Breast epithelium (tissue), 4 donors: Measurements from ENCODE around the gene TCF7. TPM values are rescaled to one million over a fixed set of nuclear protein-coding genes. Genes with fewer than 3 reads are reported as not detected.

Experiments used
- DNase-seq, 2 donors: peaks; one replicate each; pipeline ENCODE4 v3.0.0-alpha.2; 2019; ENCODE audit warnings: low spot score in 2 of 2
- H3K27ac ChIP-seq, 2 donors: fragments of 200-600 bp; sonication (generic) in 1 of 2; one replicate each; pipeline ENCODE4 v1.5.1; 2016 to 2019; ENCODE audit warnings: mild to moderate bottlenecking in 1 of 2
- H3K27me3 ChIP-seq, 2 donors: fragments of 200-600 bp; sonication (generic) in 1 of 2; one replicate each; pipeline versions ENCODE4 v1.5.1 to v1.6.0; 2017 to 2019; ENCODE audit warnings: control low read depth in 1 of 2, mild to moderate bottlenecking in 1 of 2
- H3K36me3 ChIP-seq: fragments of 200-600 bp; one replicate; pipeline ENCODE4 v1.5.1; 2019
- H3K4me1 ChIP-seq, 2 donors: fragments of 200-600 bp; sonication (generic); one replicate each; pipeline ENCODE4 v1.5.1; 2016 to 2019; ENCODE audit warnings: control low read depth in 1 of 2
- H3K4me3 ChIP-seq, 3 donors: fragments of 200-600 bp; sonication (generic); 1 replicate in 2 of 3; 2 replicates in 1 of 3; pipeline ENCODE4 v1.5.1; 2016 to 2019; ENCODE audit warnings: mild to moderate bottlenecking in 3 of 3, moderate library complexity in 2 of 3
- H3K9me3 ChIP-seq, 2 donors: fragments of 200-600 bp; sonication (generic) in 1 of 2; one replicate each; pipeline ENCODE4 v1.5.1; 2016 to 2019; ENCODE audit warnings: control low read depth in 1 of 2
- CTCF ChIP-seq, 3 donors: fragments of 450-650 bp; IDR thresholded peaks; one replicate each; pipeline ENCODE4 v1.5.1; 2016 to 2017; ENCODE audit warnings: antibody characterized with exemption in 3 of 3, mild to moderate bottlenecking in 3 of 3, moderate library complexity in 3 of 3
- POLR2A ChIP-seq: fragments of 450-650 bp; IDR thresholded peaks from one replicate; pipeline ENCODE4 v1.6.1; 2016; ENCODE audit warnings: antibody characterized with exemption, mild to moderate bottlenecking, moderate library complexity
- POLR2AphosphoS5 ChIP-seq, 3 donors: sonication (generic); formaldehyde crosslinking; IDR thresholded peaks; one replicate each; pipeline ENCODE4 v1.6.1; 2017; ENCODE audit warnings: antibody characterized with exemption in 3 of 3
- intact Hi-C: fragments of 100-400 bp; cut with DNase I; formaldehyde crosslinking; loops from one replicate; pipeline ENCODE4 v1.15.1; 2023; ENCODE audit warnings: low total_unique reads
- total RNA-seq, 3 donors: library from RNA; depleted of rRNA; stranded (reverse); fragments of >200 nt; gene quantifications; one replicate each; pipeline ENCODE4 v1.1.0, GENCODE V29; 2016

Gene TCF7
- total RNA-seq, 3 donors from 2014 or later: 2.1 to 8.0 (median 6.6) TPM

- DNase-seq: no peak
- Histone ChIP-seq H3K9me3 (no peaks in the 10 kb centered on the region), H3K27me3 (no peaks in the 10 kb centered on the region), H3K27ac (no peak overlapping the region), H3K4me3 (no peak overlapping the region), H3K36me3 (no peaks in the 10 kb centered on the region), H3K4me1 (peaks cover 4 to 12% of the 10 kb centered on the region in 2 donors)
- TF ChIP-seq CTCF (IDR thresholded peaks at IDR 0.05) (no peak), POLR2AphosphoS5 (IDR thresholded peaks at IDR 0.05) (no peak), POLR2A (no peak)
- intact Hi-C loops: no loop called here
Measured at GRCh38 chr5:134153241-134153640, 38.8 kb downstream of the TCF7 start.

GRCh38 chr5:134153657-134154056 lies 39.2 kb downstream of the TCF7 start:
- Histone ChIP-seq H3K36me3 (no peaks in the 10 kb centered on the region), H3K27ac (no peak overlapping the region), H3K4me1 (peaks cover 4 to 12% of the 10 kb centered on the region in 2 donors), H3K9me3 (no peaks in the 10 kb centered on the region), H3K4me3 (no peak overlapping the region), H3K27me3 (no peaks in the 10 kb centered on the region)
- DNase-seq: no peak
- TF ChIP-seq CTCF (IDR thresholded peaks at IDR 0.05) (no peak), POLR2A (no peak), POLR2AphosphoS5 (IDR thresholded peaks at IDR 0.05) (no peak)
- intact Hi-C loops: no loop called here

GRCh38 chr5:134161513-134162395 lies 47.3 kb downstream of the TCF7 start:
- Histone ChIP-seq H3K36me3 (peaks cover 4% of the 10 kb centered on the region), H3K4me1 (no peaks in the 10 kb centered on the region), H3K4me3 (no peak overlapping the region), H3K27me3 (no peaks in the 10 kb centered on the region), H3K27ac (peak overlapping the region in 1 of 2 donors; percentile 6), H3K9me3 (no peaks in the 10 kb centered on the region)
- TF ChIP-seq POLR2A (no peak), CTCF (IDR thresholded peaks at IDR 0.05) (no peak), POLR2AphosphoS5 (IDR thresholded peaks at IDR 0.05) (no peak)
- DNase-seq: no peak
- intact Hi-C loops: no loop called here

- no peak for TF ChIP-seq CTCF (IDR thresholded peaks at IDR 0.05)
- TF ChIP-seq POLR2A: no peak
- H3K36me3 ChIP-seq: peaks cover 4% of the 10 kb centered on the region
- no peak overlapping the region for H3K4me3 ChIP-seq
- no peaks in the 10 kb centered on the region for H3K27me3 ChIP-seq
- H3K9me3 ChIP-seq: no peaks in the 10 kb centered on the region
- intact Hi-C loops: no loop called here
- no peak for DNase-seq
- no peaks in the 10 kb centered on the region for H3K4me1 ChIP-seq
- no peak overlapping the region for H3K27ac ChIP-seq
Measured at GRCh38 chr5:134162592-134162991, 48.1 kb downstream of the TCF7 start.

GRCh38 chr5:134171972-134172371 lies 57.5 kb downstream of the TCF7 start:
- no peaks in the 10 kb centered on the region for H3K36me3 ChIP-seq
- H3K4me1 ChIP-seq: peaks cover 0 to 15% of the 10 kb centered on the region in 2 donors
- DNase-seq: peak in 1 of 2 donors; percentile 50
- no peak overlapping the region for H3K4me3 ChIP-seq
- no peaks in the 10 kb centered on the region for H3K27me3 ChIP-seq
- H3K27ac ChIP-seq: peak overlapping the region in 1 of 2 donors; percentile 44
- intact Hi-C loops: no loop called here
- TF ChIP-seq POLR2AphosphoS5 (IDR thresholded peaks at IDR 0.05) (no peak), CTCF (IDR thresholded peaks at IDR 0.05) (peak in 1 of 3 donors; percentile 32), POLR2A (no peak)
- no peaks in the 10 kb centered on the region for H3K9me3 ChIP-seq
